H9 (cell line): ENCODE data around the gene OR6V1. TPM values are rescaled to one million over a fixed set of nuclear protein-coding genes. Genes with fewer than 3 reads are reported as not detected.

Experiments
- DNase-seq: peaks from one replicate; pipeline ENCODE4 v3.0.0-alpha.2; 2017
- H2AFZ ChIP-seq: one replicate; pipeline ENCODE4 v1.6.1; 2013; ENCODE audit warnings: mild to moderate bottlenecking, low read length, control low read depth, moderate library complexity
- H2AK5ac ChIP-seq: 2 replicates; pipeline ENCODE4 v1.6.1; 2013; ENCODE audit warnings: low read length, control low read depth, mixed read lengths; ENCODE audit not compliant: insufficient read length
- H2BK120ac ChIP-seq: one replicate; pipeline ENCODE4 v1.6.1; 2013; ENCODE audit warnings: low read depth, mild to moderate bottlenecking, low read length, control low read depth, inconsistent platforms; ENCODE audit not compliant: poor library complexity, severe bottlenecking
- H2BK12ac ChIP-seq: 2 replicates; pipeline ENCODE4 v1.6.1; 2013; ENCODE audit warnings: low read length, control low read depth, mixed read lengths, low read depth; ENCODE audit not compliant: insufficient read length
- H2BK15ac ChIP-seq: 2 replicates; pipeline ENCODE4 v1.6.1; 2013; ENCODE audit warnings: low read depth, low read length, control low read depth
- H2BK20ac ChIP-seq: one replicate; pipeline ENCODE4 v1.6.1; 2013; ENCODE audit warnings: low read depth, mild to moderate bottlenecking, low read length, control low read depth, inconsistent platforms; ENCODE audit not compliant: poor library complexity, severe bottlenecking
- H2BK5ac ChIP-seq: 2 replicates; pipeline ENCODE4 v1.6.1; 2013; ENCODE audit warnings: low read length, control low read depth, mixed read lengths; ENCODE audit not compliant: insufficient read length
- H3K14ac ChIP-seq: 2 replicates; pipeline ENCODE4 v1.6.1; 2013; ENCODE audit warnings: low read length, control low read depth; ENCODE audit not compliant: insufficient read depth
- H3K18ac ChIP-seq: 2 replicates; pipeline ENCODE4 v1.6.1; 2013; ENCODE audit warnings: low read depth, mild to moderate bottlenecking, mixed read lengths, low read length, control low read depth; ENCODE audit not compliant: insufficient read length
- H3K23ac ChIP-seq: 2 replicates; pipeline ENCODE4 v1.6.1; 2013; ENCODE audit warnings: low read length, control low read depth, mixed read lengths, low read depth; ENCODE audit not compliant: insufficient read length
- H3K23me2 ChIP-seq: 2 replicates; pipeline ENCODE4 v1.6.1; 2013; ENCODE audit warnings: low read depth, mild to moderate bottlenecking, mixed read lengths, low read length, control low read depth; ENCODE audit not compliant: insufficient read length, poor library complexity, severe bottlenecking
- H3K27ac ChIP-seq: 2 replicates; pipeline ENCODE4 v1.5.1; 2013; ENCODE audit warnings: low read length, control low read depth, mixed read lengths, low read depth; ENCODE audit not compliant: insufficient read length
- H3K27me3 ChIP-seq: 2 replicates; pipeline ENCODE4 v1.6.1; 2013; ENCODE audit warnings: low read length, control low read depth, inconsistent platforms; ENCODE audit not compliant: insufficient read depth
- H3K4ac ChIP-seq: 2 replicates; pipeline ENCODE4 v1.6.1; 2013; ENCODE audit warnings: low read depth, mild to moderate bottlenecking, control low read depth, inconsistent platforms, low read length, moderate library complexity
- H3K4me1 ChIP-seq: 2 replicates; pipeline ENCODE4 v1.6.1; 2013; ENCODE audit warnings: low read length, control low read depth, inconsistent platforms; ENCODE audit not compliant: insufficient read depth
- H3K4me2 ChIP-seq: 2 replicates; pipeline ENCODE4 v1.6.1; 2013; ENCODE audit warnings: low read length, control low read depth, mixed read lengths; ENCODE audit not compliant: insufficient read length, insufficient read depth
- H3K56ac ChIP-seq: 2 replicates; pipeline ENCODE4 v1.6.1; 2013; ENCODE audit warnings: low read depth, mild to moderate bottlenecking, mixed read lengths, low read length, control low read depth; ENCODE audit not compliant: insufficient read length
- H3K79me1 ChIP-seq: 2 replicates; pipeline ENCODE4 v1.6.1; 2013; ENCODE audit warnings: low read depth, mild to moderate bottlenecking, moderate library complexity, low read length, control low read depth, inconsistent platforms; ENCODE audit not compliant: insufficient read depth, poor library complexity, severe bottlenecking
- H3K79me2 ChIP-seq: 2 replicates; pipeline ENCODE4 v1.6.1; 2013; ENCODE audit warnings: low read length, control low read depth, inconsistent platforms; ENCODE audit not compliant: insufficient read depth
- H3K9ac ChIP-seq: 2 replicates; pipeline ENCODE4 v1.6.1; 2013; ENCODE audit warnings: low read length, control low read depth, mixed read lengths; ENCODE audit not compliant: insufficient read length; ENCODE audit errors: extremely low read depth
- H3K9me3 ChIP-seq: one replicate; pipeline ENCODE4 v1.6.1; 2013; ENCODE audit warnings: low read depth, low read length, inconsistent platforms; ENCODE audit not compliant: control insufficient read depth
- H3T11ph ChIP-seq: one replicate; pipeline ENCODE4 v1.6.1; 2013; ENCODE audit warnings: mild to moderate bottlenecking, low read length, control low read depth, inconsistent platforms
- H4K20me1 ChIP-seq: one replicate; pipeline ENCODE4 v1.6.1; 2013; ENCODE audit not compliant: control insufficient read depth, insufficient read length, insufficient read depth
- H4K5ac ChIP-seq: 2 replicates; pipeline ENCODE4 v1.6.1; 2013; ENCODE audit warnings: low read depth, mild to moderate bottlenecking, mixed read lengths, low read length, control low read depth; ENCODE audit not compliant: insufficient read length
- H4K8ac ChIP-seq: replicated peaks from 2 replicates; pipeline ENCODE4 v1.6.1; 2013; ENCODE audit warnings: low read length, control low read depth, mixed read lengths, low read depth; ENCODE audit not compliant: insufficient read length
- H4K91ac ChIP-seq: 2 replicates; pipeline ENCODE4 v1.6.1; 2013; ENCODE audit warnings: low read depth, mild to moderate bottlenecking, moderate library complexity, mixed read lengths, low read length, control low read depth; ENCODE audit not compliant: insufficient read length
- H3K27ac Mint-ChIP-seq, 3 experiments: 2 replicates in 2 of 3; 3 replicates in 1 of 3; pipeline ENCODE4 v1.8.0; 2020 to 2021; ENCODE audit warnings: mixed read lengths in 3 of 3, mild to moderate bottlenecking in 1 of 3, moderate library complexity in 1 of 3
- H3K27me3 Mint-ChIP-seq: 2 replicates; pipeline ENCODE4 v1.8.0; 2021; ENCODE audit warnings: low read depth, mild to moderate bottlenecking, moderate library complexity, mixed read lengths
- H3K36me3 Mint-ChIP-seq, 3 experiments: 2 replicates in 2 of 3; 3 replicates in 1 of 3; pipeline ENCODE4 v1.8.0; 2020 to 2021; ENCODE audit warnings: low read depth in 3 of 3, mixed read lengths in 3 of 3; ENCODE audit not compliant: insufficient read depth in 1 of 3
- H3K4me1 Mint-ChIP-seq, 2 experiments: 2 replicates each; pipeline ENCODE4 v1.8.0; 2020; ENCODE audit warnings: mixed read lengths in 2 of 2
- H3K4me3 Mint-ChIP-seq, 2 experiments: 2 replicates in 1 of 2; 3 replicates in 1 of 2; pipeline ENCODE4 v1.8.0; 2020 to 2021; ENCODE audit warnings: mild to moderate bottlenecking in 2 of 2, mixed read lengths in 2 of 2, moderate library complexity in 1 of 2
- H3K9me3 Mint-ChIP-seq, 2 experiments: 2 replicates in 1 of 2; 3 replicates in 1 of 2; pipeline ENCODE4 v1.8.0; 2020; ENCODE audit warnings: mild to moderate bottlenecking in 2 of 2, mixed read lengths in 2 of 2, moderate library complexity in 1 of 2
- WGBS: extraction: QIAGEN DNeasy Blood & Tissue Kit; methylation state at CpG from one replicate; pipeline ENCODE4 v1.1.7; 2013; ENCODE audit warnings: missing lambda C conversion rate, low lambda C conversion rate, mixed read lengths; ENCODE audit not compliant: insufficient read length; ENCODE audit errors: extremely low coverage; 5-methylcytosine and 5-hydroxymethylcytosine counted together
- total RNA-seq: library from RNA; stranded (reverse); gene quantifications from 2 replicates; pipeline ENCODE4 v1.2.1, GENCODE V29; 2021
- TF ChIP-seq, protein P1 (sequence below): fragments of 200-600 bp; sonication (generic); conservative IDR thresholded peaks from 3 replicates; pipeline ENCODE4 v1.8.0; 2021; ENCODE audit warnings: antibody characterized with exemption, mild to moderate bottlenecking

OR6V1 gene
- total RNA-seq, 1 experiment from 2014 or later, result not detected

DNA sequence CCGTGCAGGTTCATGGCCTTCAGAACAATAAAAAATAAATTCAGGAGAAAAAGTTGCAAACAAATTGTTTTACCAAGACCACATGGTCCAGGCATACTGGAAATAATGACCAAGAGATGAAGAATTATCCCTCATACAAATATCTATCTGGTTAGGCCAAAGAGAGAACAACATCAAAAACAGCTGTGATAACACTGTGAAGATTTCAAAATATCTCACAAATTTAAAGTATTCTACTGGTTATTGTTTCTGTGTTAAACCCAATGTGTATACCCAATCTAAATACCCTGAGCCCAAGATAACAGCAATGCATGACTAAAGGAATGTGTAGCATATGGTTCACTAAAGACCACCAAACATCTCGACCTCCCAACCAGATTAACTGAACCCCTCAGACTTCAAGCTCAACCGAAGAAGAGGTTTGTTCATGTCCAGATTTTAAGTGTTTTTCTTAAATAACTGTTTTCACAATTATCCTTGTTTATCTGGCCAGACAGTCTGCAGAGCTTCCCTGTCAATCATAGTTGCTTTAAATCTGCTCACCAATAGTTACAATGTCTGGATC is 36.1 kb upstream of the OR6V1 start:
- no CpG with 5 or more reads among the region's 3 CpGs for WGBS
- Histone ChIP-seq H4K8ac (no peak overlapping the region), H2BK5ac (no peak overlapping the region), H2BK15ac (no peak overlapping the region), H4K20me1 (no peaks in the 10 kb centered on the region), H3K4ac (no peak overlapping the region), H3K23me2 (no peaks in the 10 kb centered on the region), H3K14ac (no peak overlapping the region), H3T11ph (no peak overlapping the region), H3K9ac (no peak overlapping the region), H4K91ac (no peak overlapping the region), H3K18ac (no peak overlapping the region), H3K79me1 (no peaks in the 10 kb centered on the region), H2BK12ac (no peak overlapping the region), H3K9me3 (no peaks in the 10 kb centered on the region), H3K27me3 (no peaks in the 10 kb centered on the region), H3K4me1 (no peaks in the 10 kb centered on the region), H2AFZ (no peak overlapping the region), H3K79me2 (no peaks in the 10 kb centered on the region), H3K56ac (no peak overlapping the region), H3K23ac (no peak overlapping the region), H3K27ac (no peak overlapping the region), H2AK5ac (no peak overlapping the region), H2BK120ac (no peak overlapping the region), H3K4me2 (no peak overlapping the region), H2BK20ac (no peak overlapping the region), H4K5ac (no peak overlapping the region)
- no peak overlapping the region for H3K4me3 Mint-ChIP-seq
- peaks cover 0 to 4% of the 10 kb centered on the region in 2 experiments; a peak in 1 of 4 replicates for H3K4me1 Mint-ChIP-seq
- TF ChIP-seq, protein P1, sequence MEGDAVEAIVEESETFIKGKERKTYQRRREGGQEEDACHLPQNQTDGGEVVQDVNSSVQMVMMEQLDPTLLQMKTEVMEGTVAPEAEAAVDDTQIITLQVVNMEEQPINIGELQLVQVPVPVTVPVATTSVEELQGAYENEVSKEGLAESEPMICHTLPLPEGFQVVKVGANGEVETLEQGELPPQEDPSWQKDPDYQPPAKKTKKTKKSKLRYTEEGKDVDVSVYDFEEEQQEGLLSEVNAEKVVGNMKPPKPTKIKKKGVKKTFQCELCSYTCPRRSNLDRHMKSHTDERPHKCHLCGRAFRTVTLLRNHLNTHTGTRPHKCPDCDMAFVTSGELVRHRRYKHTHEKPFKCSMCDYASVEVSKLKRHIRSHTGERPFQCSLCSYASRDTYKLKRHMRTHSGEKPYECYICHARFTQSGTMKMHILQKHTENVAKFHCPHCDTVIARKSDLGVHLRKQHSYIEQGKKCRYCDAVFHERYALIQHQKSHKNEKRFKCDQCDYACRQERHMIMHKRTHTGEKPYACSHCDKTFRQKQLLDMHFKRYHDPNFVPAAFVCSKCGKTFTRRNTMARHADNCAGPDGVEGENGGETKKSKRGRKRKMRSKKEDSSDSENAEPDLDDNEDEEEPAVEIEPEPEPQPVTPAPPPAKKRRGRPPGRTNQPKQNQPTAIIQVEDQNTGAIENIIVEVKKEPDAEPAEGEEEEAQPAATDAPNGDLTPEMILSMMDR, result no peak
- no peak for DNase-seq
- no peaks in the 10 kb centered on the region for H3K36me3 Mint-ChIP-seq
- no peaks in the 10 kb centered on the region for H3K9me3 Mint-ChIP-seq
- no peak overlapping the region for H3K27ac Mint-ChIP-seq
- peaks cover 1% of the 10 kb centered on the region for H3K27me3 Mint-ChIP-seq
